Measurements from ENCODE around the gene ANKS1B.

DNA sequence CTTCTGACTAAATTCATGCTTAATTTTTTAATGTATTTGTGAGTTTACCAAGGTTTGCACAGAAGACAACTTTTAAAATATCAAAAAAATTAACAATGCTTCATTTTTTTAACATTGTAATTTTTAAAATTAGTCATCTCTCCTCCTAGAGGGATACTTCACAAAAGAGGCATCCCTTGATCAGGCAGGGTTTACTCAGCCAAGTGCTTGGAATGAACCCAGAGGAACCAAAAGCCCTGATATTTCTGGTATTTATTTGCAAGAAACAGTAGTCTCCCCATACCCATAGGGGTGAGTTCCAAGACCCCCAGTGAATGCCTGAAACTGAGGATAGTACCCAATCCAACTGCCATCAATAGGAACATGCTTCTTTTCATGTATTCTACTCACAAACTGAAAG, 284.7 kb downstream of the ANKS1B start:
- TF ChIP-seq POLR2A (IDR thresholded peaks at IDR 0.05; ENCODE audit: low read length) (no peak), GATA1 (IDR thresholded peaks at IDR 0.05; ENCODE audit: low read depth, low read length) (no peak)

All from erythroblast (primary cell).